K562 (cell line): Measurements from ENCODE around the gene LRRC59. TPM values are rescaled to one million over a fixed set of nuclear protein-coding genes. Genes with fewer than 3 reads are reported as not detected.

Source experiments
- BRD4 ChIP-seq: fragments of 200-600 bp; sonication (generic); IDR thresholded peaks from 2 replicates; pipeline ENCODE4 v1.6.1; 2017; ENCODE audit warnings: inconsistent platforms
- CBX5 ChIP-seq: IDR thresholded peaks from 2 replicates; pipeline ENCODE4 v1.6.1; 2014; ENCODE audit warnings: low read depth, borderline replicate concordance
- GATAD2A ChIP-seq: fragments of 450-650 bp; IDR thresholded peaks from 2 replicates; pipeline ENCODE4 v1.6.1; 2017
- GTF2F1 ChIP-seq: IDR thresholded peaks from 2 replicates; pipeline ENCODE4 v1.6.1; 2011; ENCODE audit warnings: low read depth, low read length, improper control_type of control experiment
- MTA3 ChIP-seq: fragments of 450-650 bp; formaldehyde crosslinking; IDR thresholded peaks from 2 replicates; pipeline ENCODE4 v1.6.1; 2017; ENCODE audit warnings: mild to moderate bottlenecking, borderline replicate concordance
- POLR3G ChIP-seq: IDR thresholded peaks from 2 replicates; pipeline ENCODE4 v1.6.1; 2011; ENCODE audit not compliant: insufficient read length, insufficient replicate concordance; ENCODE audit errors: extremely low read depth
- RBBP5 ChIP-seq: fragments of 200-600 bp; sonication (generic); IDR thresholded peaks from 2 replicates; pipeline ENCODE4 v1.6.1; 2012; ENCODE audit warnings: borderline replicate concordance, mild to moderate bottlenecking, low read length, control low read depth, inconsistent platforms; ENCODE audit not compliant: insufficient read depth, poor library complexity, severe bottlenecking
- RBM39 ChIP-seq: fragments of 200-400 bp; formaldehyde crosslinking; optimal IDR thresholded peaks from 2 replicates; pipeline ENCODE3; 2018; ENCODE audit warnings: low read depth, low read length
- REST ChIP-seq, 2 experiments: fragments of 450-650 bp; formaldehyde crosslinking in 1 of 2; IDR thresholded peaks; 2 replicates each; pipeline versions ENCODE4 v1.4.0 to v1.6.1; 2014 to 2020; ENCODE audit warnings: mild to moderate bottlenecking in 2 of 2, borderline replicate concordance in 1 of 2, low read depth in 1 of 2
- SMAD3 ChIP-seq: fragments of 450-650 bp; formaldehyde crosslinking; conservative IDR thresholded peaks from 2 replicates; pipeline ENCODE4 v1.4.0; 2020; ENCODE audit warnings: mild to moderate bottlenecking
- ZBTB9 ChIP-seq: fragments of 450-650 bp; formaldehyde crosslinking; IDR thresholded peaks from 2 replicates; pipeline ENCODE4 v1.4.0; 2020; ENCODE audit warnings: mild to moderate bottlenecking, moderate library complexity
- ZNF511 ChIP-seq: sonication (generic); formaldehyde crosslinking; IDR thresholded peaks from 2 replicates; pipeline ENCODE4 v1.8.0; 2022; ENCODE audit warnings: mild to moderate bottlenecking, missing genetic modification reagents
- ZNF518B ChIP-seq: fragments of 250-450 bp; sonication (Bioruptor Pico); IDR thresholded peaks from 2 replicates; pipeline ENCODE4 v1.5.0; 2021; ENCODE audit warnings: mild to moderate bottlenecking, moderate library complexity
- polyA plus RNA-seq, 8 experiments: library from polyadenylated mRNA; depleted of rRNA in 4 of 8; stranded (reverse) in 5 of 8; unstranded in 3 of 8; fragments of >200 nt; fragmentation: Nextera tagmentation in 2 of 8; fragmentation: Illumina TruSeq in 1 of 8; extraction: Ambion mirVana in 2 of 8; extraction: Trizol in 1 of 8; gene quantifications; 2 replicates each; pipeline versions ENCODE4 v1.2.1 to v1.2.3, GENCODE V29; 2011 to 2014; ENCODE audit warnings: inconsistent platforms in 1 of 8, missing spikeins in 1 of 8
- total RNA-seq, 7 experiments: library from RNA; depleted of rRNA in 6 of 7; stranded (reverse); fragments of >200 nt in 6 of 7; fragmentation: Illumina TruSeq in 2 of 7; extraction: Trizol in 2 of 7; gene quantifications; 2 replicates each; pipeline versions ENCODE4 v1.2.1 to v1.2.3, GENCODE V29; 2011 to 2021; ENCODE audit warnings: low replicate concordance in 1 of 7

LRRC59 gene
- total and polyA plus RNA-seq, 9 of the 15 experiments (the other 6 are each of a cell fraction or from before 2014, with no cell fraction given) = 27.8 to 244 (median 154) TPM

- TF ChIP-seq ZNF511 (peak; percentile 89), RBM39 (no peak), MTA3 (peak; percentile 93), REST (IDR thresholded peaks at IDR 0.05; ENCODE audit: borderline replicate concordance) (peak; percentile 39; the same call in 1 of the 2 replicates), REST (CRISPR knock-in tag; IDR thresholded peaks at IDR 0.05; ENCODE audit: low read depth) (no peak), CBX5 (peak; percentile 87), GTF2F1 (peak; percentile 35; the same call in 1 of the 2 replicates), RBBP5 (peak; percentile 97), ZNF518B (CRISPR knock-in tag) (no peak), ZBTB9 (CRISPR knock-in tag) (peak; percentile 62; the same call in 1 of the 2 replicates), BRD4 (peak; percentile 78), GATAD2A (peak; percentile 75; the same call in 1 of the 2 replicates), SMAD3 (CRISPR knock-in tag) (peak; percentile 54; the same call in 1 of the 2 replicates), POLR3G (no peak)
Measured at GRCh38 chr17:50397111-50397918, at the start of gene LRRC59 (continued).
